GM18502 (cell line): ENCODE data around the gene RIN2.
"Not testable (repeated sequence)": the region's sequence is repeated elsewhere in the genome, so short reads cannot be mapped to it uniquely, and the experiment has no call there.

ENCODE experiments used
- ATAC-seq: cut with Tn5 transposase; IDR thresholded peaks from one replicate; pipeline ENCODE4 v1.9.1; 2021; ENCODE audit warnings: mild to moderate bottlenecking; ENCODE audit not compliant: unreplicated experiment, poor library complexity

The RIN2 gene

GRCh38 chr20:19783966-19784401 lies 25.9 kb downstream of the RIN2 start:
- ATAC-seq, result no peak

- no peak for ATAC-seq
Observed at GRCh38 chr20:19784511-19785172, 26.6 kb downstream of the RIN2 start.

GRCh38 chr20:19785173-19785982 lies 27.3 kb downstream of the RIN2 start:
- no peak for ATAC-seq

GRCh38 chr20:19785983-19786285 lies 27.9 kb downstream of the RIN2 start:
- no peak for ATAC-seq

- no peak for ATAC-seq
Observed at GRCh38 chr20:19786311-19786710, 28.3 kb downstream of the RIN2 start.

- no peak for ATAC-seq
Observed at GRCh38 chr20:19787366-19787765, 29.3 kb downstream of the RIN2 start.

GRCh38 chr20:19789009-19789408 lies 31.0 kb downstream of the RIN2 start:
- ATAC-seq, result no peak

- ATAC-seq, result no peak
Observed at GRCh38 chr20:19789446-19789845, 31.4 kb downstream of the RIN2 start.

GRCh38 chr20:19791887-19792286 lies 33.8 kb downstream of the RIN2 start:
- ATAC-seq, result no peak

GRCh38 chr20:19793716-19794115 lies 35.7 kb downstream of the RIN2 start:
- ATAC-seq, result no peak

- ATAC-seq, result no peak
Observed at GRCh38 chr20:19794941-19795340, 36.9 kb downstream of the RIN2 start.

GRCh38 chr20:19799325-19799724 lies 41.3 kb downstream of the RIN2 start:
- no peak for ATAC-seq

GRCh38 chr20:19802099-19802491 lies 44.0 kb downstream of the RIN2 start:
- no peak for ATAC-seq

- no peak for ATAC-seq
Observed at GRCh38 chr20:19802492-19803158, 44.6 kb downstream of the RIN2 start.

GRCh38 chr20:19806276-19806675 lies 48.2 kb downstream of the RIN2 start:
- not testable (repeated sequence) for ATAC-seq

- no peak for ATAC-seq
Observed at GRCh38 chr20:19806806-19807190, 48.7 kb downstream of the RIN2 start.

- no peak for ATAC-seq
Observed at GRCh38 chr20:19807191-19807945, 49.3 kb downstream of the RIN2 start.
